Upper lobe of left lung (tissue), 4 donors: ENCODE results near the gene PTPRN2.

ENCODE experiments used
- CTCF ChIP-seq, 6 experiments: fragments of 450-650 bp in 4 of 6; fragments of 200-600 bp in 2 of 6; sonication (generic) in 2 of 6; IDR thresholded peaks; one replicate each; pipeline ENCODE4 v1.5.1; 2016 to 2019; ENCODE audit warnings: antibody characterized with exemption in 6 of 6
- POLR2A ChIP-seq, 4 donors: fragments of 450-650 bp; IDR thresholded peaks; one replicate each; pipeline ENCODE4 v1.5.1; 2016 to 2017; ENCODE audit warnings: antibody characterized with exemption in 4 of 4, mild to moderate bottlenecking in 2 of 4
- POLR2AphosphoS5 ChIP-seq, 2 donors: sonication (generic); formaldehyde crosslinking; IDR thresholded peaks; one replicate each; pipeline ENCODE4 v1.5.1; 2017; ENCODE audit warnings: antibody characterized with exemption in 2 of 2

- TF ChIP-seq CTCF (IDR thresholded peaks at IDR 0.05) = no peak
- no peak for TF ChIP-seq POLR2A (IDR thresholded peaks at IDR 0.05)
- no peak for TF ChIP-seq POLR2AphosphoS5 (IDR thresholded peaks at IDR 0.05)
Measured at GRCh38 chr7:158190756-158191155, 396.9 kb downstream of the PTPRN2 start.
